WTC11 (cell line): ENCODE data around the gene MACROD2.

Experiments used
- ATF1 ChIP-seq: sonication (generic); formaldehyde crosslinking; IDR thresholded peaks from 2 replicates; pipeline ENCODE4 v1.8.1; 2023; ENCODE audit warnings: mild to moderate bottlenecking, moderate library complexity, missing genetic modification reagents
- MXD4 ChIP-seq: fragments of 250-450 bp; sonication (Bioruptor Pico); IDR thresholded peaks from 2 replicates; pipeline ENCODE4 v1.8.0; 2021; ENCODE audit warnings: mild to moderate bottlenecking, moderate library complexity, borderline replicate concordance
- NFATC4 ChIP-seq: fragments of 250-450 bp; sonication (Bioruptor Pico); IDR thresholded peaks from 2 replicates; pipeline ENCODE4 v1.9.0; 2021; ENCODE audit warnings: mild to moderate bottlenecking
- NFYB ChIP-seq: sonication (generic); formaldehyde crosslinking; conservative IDR thresholded peaks from 2 replicates; pipeline ENCODE4 v1.8.0; 2022; ENCODE audit warnings: low read depth, missing genetic modification reagents
- SP1 ChIP-seq: sonication (generic); formaldehyde crosslinking; conservative IDR thresholded peaks from 2 replicates; pipeline ENCODE4 v1.8.1; 2022; ENCODE audit warnings: missing genetic modification reagents
- ZBTB21 ChIP-seq: sonication (generic); formaldehyde crosslinking; IDR thresholded peaks from 2 replicates; pipeline ENCODE4 v1.8.1; 2023; ENCODE audit warnings: mild to moderate bottlenecking, missing genetic modification reagents, borderline replicate concordance
- TF ChIP-seq, protein P1 (sequence below): fragments of 200-600 bp; IDR thresholded peaks from 2 replicates; pipeline ENCODE4 v1.8.0; 2022; ENCODE audit warnings: antibody characterized with exemption
- TF ChIP-seq, protein P2 (sequence below): sonication (generic); formaldehyde crosslinking; IDR thresholded peaks from 2 replicates; pipeline ENCODE4 v1.8.1; 2023; ENCODE audit warnings: mild to moderate bottlenecking, missing genetic modification reagents
- TF ChIP-seq, protein P3 (sequence below): sonication (generic); formaldehyde crosslinking; IDR thresholded peaks from 2 replicates; pipeline ENCODE4 v1.8.1; 2023; ENCODE audit warnings: mild to moderate bottlenecking, moderate library complexity, missing genetic modification reagents
- TF ChIP-seq, protein P4 (sequence below): sonication (generic); formaldehyde crosslinking; IDR thresholded peaks from 2 replicates; pipeline ENCODE4 v1.8.0; 2023; ENCODE audit warnings: missing genetic modification reagents, mild to moderate bottlenecking, borderline replicate concordance

DNA sequence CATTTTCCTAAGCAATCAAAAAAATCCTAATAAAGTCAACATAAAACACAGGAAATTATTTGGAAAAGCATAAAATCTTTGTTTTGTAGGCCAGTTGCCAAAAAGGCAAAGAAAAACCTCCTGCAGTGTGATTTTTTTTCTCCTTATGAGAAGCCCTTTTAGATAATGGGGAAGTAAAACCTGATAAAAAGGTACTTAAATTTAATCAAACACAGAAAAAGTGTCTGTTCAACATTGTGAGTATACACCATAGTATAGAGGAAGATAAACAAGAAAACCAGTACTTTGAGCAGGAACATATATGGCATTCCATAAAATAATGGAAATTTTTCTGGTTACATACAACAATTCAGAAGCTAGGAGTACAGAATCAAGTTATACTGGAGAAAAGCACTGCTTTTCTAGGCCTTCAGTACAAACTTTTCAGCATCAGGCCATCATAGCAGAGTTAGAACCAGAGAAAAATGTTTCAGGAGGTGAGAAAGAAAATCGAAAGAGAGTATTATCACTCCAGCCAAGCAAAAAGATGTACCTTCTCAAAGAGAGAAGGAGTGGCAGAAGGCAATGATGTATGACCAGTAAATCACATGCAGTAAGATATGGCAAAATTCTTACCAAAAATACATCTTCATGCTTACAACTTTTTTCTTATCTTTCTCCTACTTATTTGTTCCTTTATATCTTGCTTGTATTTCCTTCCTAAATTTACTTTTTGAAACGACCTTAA lies 2083.0 kb downstream of the MACROD2 start:
- TF ChIP-seq MXD4 (CRISPR knock-in tag) (no peak), ZBTB21 (CRISPR knock-in tag) (no peak), SP1 (CRISPR knock-in tag) (no peak), NFATC4 (CRISPR knock-in tag) (no peak), NFYB (CRISPR knock-in tag) (no peak), ATF1 (no peak)
- TF ChIP-seq, protein P1, sequence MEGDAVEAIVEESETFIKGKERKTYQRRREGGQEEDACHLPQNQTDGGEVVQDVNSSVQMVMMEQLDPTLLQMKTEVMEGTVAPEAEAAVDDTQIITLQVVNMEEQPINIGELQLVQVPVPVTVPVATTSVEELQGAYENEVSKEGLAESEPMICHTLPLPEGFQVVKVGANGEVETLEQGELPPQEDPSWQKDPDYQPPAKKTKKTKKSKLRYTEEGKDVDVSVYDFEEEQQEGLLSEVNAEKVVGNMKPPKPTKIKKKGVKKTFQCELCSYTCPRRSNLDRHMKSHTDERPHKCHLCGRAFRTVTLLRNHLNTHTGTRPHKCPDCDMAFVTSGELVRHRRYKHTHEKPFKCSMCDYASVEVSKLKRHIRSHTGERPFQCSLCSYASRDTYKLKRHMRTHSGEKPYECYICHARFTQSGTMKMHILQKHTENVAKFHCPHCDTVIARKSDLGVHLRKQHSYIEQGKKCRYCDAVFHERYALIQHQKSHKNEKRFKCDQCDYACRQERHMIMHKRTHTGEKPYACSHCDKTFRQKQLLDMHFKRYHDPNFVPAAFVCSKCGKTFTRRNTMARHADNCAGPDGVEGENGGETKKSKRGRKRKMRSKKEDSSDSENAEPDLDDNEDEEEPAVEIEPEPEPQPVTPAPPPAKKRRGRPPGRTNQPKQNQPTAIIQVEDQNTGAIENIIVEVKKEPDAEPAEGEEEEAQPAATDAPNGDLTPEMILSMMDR, result no peak
- TF ChIP-seq, protein P2, sequence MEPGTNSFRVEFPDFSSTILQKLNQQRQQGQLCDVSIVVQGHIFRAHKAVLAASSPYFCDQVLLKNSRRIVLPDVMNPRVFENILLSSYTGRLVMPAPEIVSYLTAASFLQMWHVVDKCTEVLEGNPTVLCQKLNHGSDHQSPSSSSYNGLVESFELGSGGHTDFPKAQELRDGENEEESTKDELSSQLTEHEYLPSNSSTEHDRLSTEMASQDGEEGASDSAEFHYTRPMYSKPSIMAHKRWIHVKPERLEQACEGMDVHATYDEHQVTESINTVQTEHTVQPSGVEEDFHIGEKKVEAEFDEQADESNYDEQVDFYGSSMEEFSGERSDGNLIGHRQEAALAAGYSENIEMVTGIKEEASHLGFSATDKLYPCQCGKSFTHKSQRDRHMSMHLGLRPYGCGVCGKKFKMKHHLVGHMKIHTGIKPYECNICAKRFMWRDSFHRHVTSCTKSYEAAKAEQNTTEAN (CRISPR knock-in tag), result no peak
- TF ChIP-seq, protein P3, sequence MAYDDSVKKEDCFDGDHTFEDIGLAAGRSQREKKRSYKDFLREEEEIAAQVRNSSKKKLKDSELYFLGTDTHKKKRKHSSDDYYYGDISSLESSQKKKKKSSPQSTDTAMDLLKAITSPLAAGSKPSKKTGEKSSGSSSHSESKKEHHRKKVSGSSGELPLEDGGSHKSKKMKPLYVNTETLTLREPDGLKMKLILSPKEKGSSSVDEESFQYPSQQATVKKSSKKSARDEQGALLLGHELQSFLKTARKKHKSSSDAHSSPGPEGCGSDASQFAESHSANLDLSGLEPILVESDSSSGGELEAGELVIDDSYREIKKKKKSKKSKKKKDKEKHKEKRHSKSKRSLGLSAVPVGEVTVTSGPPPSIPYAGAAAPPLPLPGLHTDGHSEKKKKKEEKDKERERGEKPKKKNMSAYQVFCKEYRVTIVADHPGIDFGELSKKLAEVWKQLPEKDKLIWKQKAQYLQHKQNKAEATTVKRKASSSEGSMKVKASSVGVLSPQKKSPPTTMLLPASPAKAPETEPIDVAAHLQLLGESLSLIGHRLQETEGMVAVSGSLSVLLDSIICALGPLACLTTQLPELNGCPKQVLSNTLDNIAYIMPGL (CRISPR knock-in tag), result no peak
- TF ChIP-seq, protein P4, sequence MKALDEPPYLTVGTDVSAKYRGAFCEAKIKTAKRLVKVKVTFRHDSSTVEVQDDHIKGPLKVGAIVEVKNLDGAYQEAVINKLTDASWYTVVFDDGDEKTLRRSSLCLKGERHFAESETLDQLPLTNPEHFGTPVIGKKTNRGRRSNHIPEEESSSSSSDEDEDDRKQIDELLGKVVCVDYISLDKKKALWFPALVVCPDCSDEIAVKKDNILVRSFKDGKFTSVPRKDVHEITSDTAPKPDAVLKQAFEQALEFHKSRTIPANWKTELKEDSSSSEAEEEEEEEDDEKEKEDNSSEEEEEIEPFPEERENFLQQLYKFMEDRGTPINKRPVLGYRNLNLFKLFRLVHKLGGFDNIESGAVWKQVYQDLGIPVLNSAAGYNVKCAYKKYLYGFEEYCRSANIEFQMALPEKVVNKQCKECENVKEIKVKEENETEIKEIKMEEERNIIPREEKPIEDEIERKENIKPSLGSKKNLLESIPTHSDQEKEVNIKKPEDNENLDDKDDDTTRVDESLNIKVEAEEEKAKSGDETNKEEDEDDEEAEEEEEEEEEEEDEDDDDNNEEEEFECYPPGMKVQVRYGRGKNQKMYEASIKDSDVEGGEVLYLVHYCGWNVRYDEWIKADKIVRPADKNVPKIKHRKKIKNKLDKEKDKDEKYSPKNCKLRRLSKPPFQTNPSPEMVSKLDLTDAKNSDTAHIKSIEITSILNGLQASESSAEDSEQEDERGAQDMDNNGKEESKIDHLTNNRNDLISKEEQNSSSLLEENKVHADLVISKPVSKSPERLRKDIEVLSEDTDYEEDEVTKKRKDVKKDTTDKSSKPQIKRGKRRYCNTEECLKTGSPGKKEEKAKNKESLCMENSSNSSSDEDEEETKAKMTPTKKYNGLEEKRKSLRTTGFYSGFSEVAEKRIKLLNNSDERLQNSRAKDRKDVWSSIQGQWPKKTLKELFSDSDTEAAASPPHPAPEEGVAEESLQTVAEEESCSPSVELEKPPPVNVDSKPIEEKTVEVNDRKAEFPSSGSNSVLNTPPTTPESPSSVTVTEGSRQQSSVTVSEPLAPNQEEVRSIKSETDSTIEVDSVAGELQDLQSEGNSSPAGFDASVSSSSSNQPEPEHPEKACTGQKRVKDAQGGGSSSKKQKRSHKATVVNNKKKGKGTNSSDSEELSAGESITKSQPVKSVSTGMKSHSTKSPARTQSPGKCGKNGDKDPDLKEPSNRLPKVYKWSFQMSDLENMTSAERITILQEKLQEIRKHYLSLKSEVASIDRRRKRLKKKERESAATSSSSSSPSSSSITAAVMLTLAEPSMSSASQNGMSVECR (CRISPR knock-in tag), result no peak
